HUES64 (cell line): Measurements from ENCODE around the gene DPY19L1.
"Not testable (repeated sequence)": the region's sequence is repeated elsewhere in the genome, so short reads cannot be mapped to it uniquely, and the experiment has no call there.

Experiments used
- H3K27ac ChIP-seq: 2 replicates; pipeline ENCODE4 v1.7.0; 2013; ENCODE audit warnings: low read depth, low read length, inconsistent platforms
- H3K27me3 ChIP-seq: 2 replicates; pipeline ENCODE4 v1.6.1; 2013; ENCODE audit warnings: mild to moderate bottlenecking, low read length; ENCODE audit not compliant: insufficient read depth
- H3K36me3 ChIP-seq: 2 replicates; pipeline ENCODE4 v1.6.1; 2013; ENCODE audit warnings: mild to moderate bottlenecking, low read length; ENCODE audit not compliant: insufficient read depth
- H3K4me1 ChIP-seq: 2 replicates; pipeline ENCODE4 v1.6.1; 2013; ENCODE audit warnings: mild to moderate bottlenecking, low read length, moderate library complexity; ENCODE audit not compliant: insufficient read depth
- H3K4me3 ChIP-seq: 2 replicates; pipeline ENCODE4 v1.5.1; 2013; ENCODE audit warnings: mild to moderate bottlenecking, low read length, moderate library complexity
- H3K9ac ChIP-seq: 2 replicates; pipeline ENCODE4 v1.6.1; 2013; ENCODE audit warnings: mild to moderate bottlenecking, low read depth, low read length
- H3K9me3 ChIP-seq: 2 replicates; pipeline ENCODE4 v1.6.1; 2013; ENCODE audit warnings: low read depth, low read length; ENCODE audit not compliant: insufficient read depth
- WGBS: fragments of 150-250, 120-280 bp; methylation state at CpG from one replicate; pipeline ENCODE4 v1.1.7; 2013; ENCODE audit warnings: missing lambda C conversion rate; 5-methylcytosine and 5-hydroxymethylcytosine counted together

DPY19L1 gene

DNA sequence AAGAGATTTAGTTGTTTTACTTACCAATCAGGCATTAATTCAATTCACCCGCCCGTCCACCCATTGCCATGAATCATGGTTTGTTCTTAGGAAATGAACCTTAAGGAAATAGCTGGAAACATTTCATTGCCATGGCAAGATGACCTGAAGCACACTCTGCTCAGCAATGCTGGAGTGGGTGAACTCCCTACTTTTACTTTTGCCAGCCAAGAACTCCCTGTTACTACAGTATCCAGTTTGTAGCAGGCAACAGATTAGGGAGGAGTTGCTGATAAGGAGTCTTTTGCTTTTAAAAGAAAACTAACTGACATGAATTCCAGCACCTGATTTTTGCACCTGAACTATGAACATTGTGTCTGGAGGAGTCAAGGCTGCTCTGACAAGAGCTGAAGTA, 10.6 kb upstream of the DPY19L1 start:
- not testable (repeated sequence) for H3K27ac ChIP-seq, H3K27me3 ChIP-seq, H3K4me1 ChIP-seq, H3K36me3 ChIP-seq, H3K9me3 ChIP-seq, H3K4me3 ChIP-seq, H3K9ac ChIP-seq
- 96% methylated on average over 2 of the region's 2 CpGs for WGBS

DNA sequence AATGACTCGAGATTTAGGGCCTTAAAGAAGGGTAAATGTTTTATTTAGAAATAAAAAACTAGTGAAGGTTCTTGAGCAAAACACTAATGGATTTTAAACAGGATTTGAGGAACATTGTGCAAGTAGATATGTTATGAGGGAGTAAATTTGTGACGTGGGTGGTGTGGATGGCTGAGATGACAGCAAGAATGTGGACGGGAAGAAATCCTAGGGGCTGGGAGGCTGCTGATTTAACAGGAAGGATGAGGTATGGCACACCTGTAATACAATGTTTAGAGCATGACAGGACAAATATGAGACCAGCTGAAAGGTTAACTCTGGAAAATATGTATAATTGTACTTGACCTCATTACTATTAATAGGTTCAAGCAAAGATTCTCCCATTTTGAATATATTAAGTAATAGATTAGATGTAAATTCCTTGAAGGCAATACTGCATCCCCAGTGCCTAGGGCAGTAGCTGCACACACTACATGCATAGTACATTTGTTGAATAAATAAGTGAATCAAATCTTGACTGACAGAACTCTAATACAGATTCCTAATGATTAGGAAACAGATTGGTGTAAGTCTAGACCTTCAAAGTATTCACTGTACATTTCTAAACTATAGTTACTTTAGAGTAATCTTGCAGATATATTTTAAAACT, 10.1 kb upstream of the DPY19L1 start:
- H3K36me3 ChIP-seq, H3K9ac ChIP-seq, H3K27me3 ChIP-seq, H3K4me3 ChIP-seq, H3K27ac ChIP-seq, H3K9me3 ChIP-seq, H3K4me1 ChIP-seq: not testable (repeated sequence)
- WGBS = 95% methylated on average over 2 of the region's 3 CpGs

DNA sequence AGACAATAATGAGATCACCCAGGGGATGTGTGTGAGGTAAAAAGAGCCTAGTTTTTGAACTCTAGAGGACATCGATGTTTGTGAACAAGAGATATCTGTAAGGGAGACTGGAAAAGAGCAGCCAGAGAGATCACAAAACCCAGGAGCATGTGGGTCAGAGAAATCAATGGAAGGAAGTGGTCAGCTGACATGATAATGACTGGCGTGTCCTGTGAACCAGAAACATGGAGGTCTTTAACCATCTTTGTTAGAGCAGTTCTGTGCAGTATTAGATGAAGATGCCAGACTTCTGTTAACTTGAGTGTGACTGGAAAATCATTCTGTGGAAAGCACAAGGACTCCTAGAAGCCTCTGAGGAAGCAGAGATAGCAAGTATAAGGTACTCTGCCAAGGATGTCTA, 6.0 kb upstream of the DPY19L1 start:
- H3K9me3 ChIP-seq, H3K27ac ChIP-seq, H3K4me3 ChIP-seq, H3K4me1 ChIP-seq, H3K9ac ChIP-seq, H3K36me3 ChIP-seq, H3K27me3 ChIP-seq: not testable (repeated sequence)
- WGBS = 88% methylated on average over 2 of the region's 2 CpGs

DNA sequence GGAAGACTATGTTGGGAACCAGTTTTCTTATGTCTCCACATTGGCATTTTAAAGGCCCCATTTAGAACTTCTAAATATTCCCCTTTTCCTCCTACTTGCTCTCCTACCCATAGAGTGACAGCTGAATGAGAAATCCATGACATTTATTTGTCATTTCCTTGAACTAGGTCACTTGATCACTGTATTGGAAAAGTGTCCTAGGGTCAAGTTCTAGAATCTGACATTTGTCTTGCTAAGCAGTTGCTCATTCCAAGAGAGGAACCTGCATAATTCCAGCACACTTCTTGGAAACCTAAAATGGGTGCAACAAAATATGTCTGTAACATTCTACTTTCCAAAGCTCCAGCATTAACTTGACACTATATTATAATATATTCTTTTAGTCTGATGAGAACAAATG, 3.6 kb upstream of the DPY19L1 start:
- peaks cover 13% of the 10 kb centered on the region for H3K4me1 ChIP-seq
- no peak overlapping the region for H3K9ac ChIP-seq
- no peaks in the 10 kb centered on the region for H3K9me3 ChIP-seq
- H3K27ac ChIP-seq = no peak overlapping the region
- no peaks in the 10 kb centered on the region for H3K36me3 ChIP-seq
- H3K27me3 ChIP-seq = no peaks in the 10 kb centered on the region
- no peak overlapping the region for H3K4me3 ChIP-seq

DNA sequence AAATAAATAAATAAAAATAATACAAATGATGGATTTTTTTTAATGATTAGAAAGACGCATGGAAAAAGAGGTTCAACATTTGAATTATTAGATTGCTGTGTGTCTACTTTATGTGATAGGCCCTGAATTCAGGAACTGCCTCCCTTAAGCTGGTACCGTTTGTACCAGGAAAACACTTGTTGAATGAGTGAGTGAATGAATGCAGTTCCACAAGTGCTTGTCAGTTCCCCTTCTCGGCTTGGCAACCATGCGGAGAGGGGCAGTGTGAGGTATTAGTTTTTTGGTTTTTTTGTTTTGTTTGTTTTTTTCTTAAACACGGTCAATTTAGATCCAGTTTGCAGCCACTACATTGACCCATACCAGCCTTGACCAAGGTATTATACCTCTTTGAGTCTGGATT, 2.1 kb upstream of the DPY19L1 start:
- H3K27me3 ChIP-seq = no peaks in the 10 kb centered on the region
- peaks cover 24% of the 10 kb centered on the region for H3K4me1 ChIP-seq
- no peaks in the 10 kb centered on the region for H3K9me3 ChIP-seq
- no peaks in the 10 kb centered on the region for H3K36me3 ChIP-seq
- 93% methylated on average over 4 of the region's 5 CpGs for WGBS
- no peak overlapping the region for H3K9ac ChIP-seq
- no peak overlapping the region for H3K4me3 ChIP-seq
- no peak overlapping the region for H3K27ac ChIP-seq

DNA sequence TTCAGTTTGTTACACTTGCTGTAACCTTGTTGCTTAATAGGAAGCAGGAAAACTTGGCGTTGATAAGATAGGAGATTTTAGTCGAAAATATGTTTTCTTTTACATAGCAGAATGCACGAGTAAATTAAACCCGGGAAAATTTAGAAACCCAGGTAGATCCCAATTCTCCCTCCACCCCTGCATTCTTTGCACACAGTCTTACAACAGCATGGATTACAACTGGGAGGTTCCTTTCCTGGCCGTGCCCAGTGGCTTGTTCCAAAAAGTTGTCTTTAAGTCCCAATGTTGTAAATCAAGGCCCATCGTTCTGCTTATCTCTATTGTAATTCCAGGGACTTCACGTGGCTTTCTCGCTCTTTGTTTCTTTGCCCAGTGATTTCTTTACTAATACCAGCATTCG, 1.1 kb upstream of the DPY19L1 start:
- H3K9ac ChIP-seq = peak overlapping the region; percentile 93; the same call in 1 of the 2 replicates
- H3K27me3 ChIP-seq = no peaks in the 10 kb centered on the region
- peak overlapping the region; percentile 93 for H3K4me3 ChIP-seq
- H3K9me3 ChIP-seq = no peaks in the 10 kb centered on the region
- peaks cover 24% of the 10 kb centered on the region for H3K4me1 ChIP-seq
- WGBS = 42% methylated on average over 8 of the region's 9 CpGs
- no peaks in the 10 kb centered on the region for H3K36me3 ChIP-seq
- H3K27ac ChIP-seq = no peak overlapping the region

DNA sequence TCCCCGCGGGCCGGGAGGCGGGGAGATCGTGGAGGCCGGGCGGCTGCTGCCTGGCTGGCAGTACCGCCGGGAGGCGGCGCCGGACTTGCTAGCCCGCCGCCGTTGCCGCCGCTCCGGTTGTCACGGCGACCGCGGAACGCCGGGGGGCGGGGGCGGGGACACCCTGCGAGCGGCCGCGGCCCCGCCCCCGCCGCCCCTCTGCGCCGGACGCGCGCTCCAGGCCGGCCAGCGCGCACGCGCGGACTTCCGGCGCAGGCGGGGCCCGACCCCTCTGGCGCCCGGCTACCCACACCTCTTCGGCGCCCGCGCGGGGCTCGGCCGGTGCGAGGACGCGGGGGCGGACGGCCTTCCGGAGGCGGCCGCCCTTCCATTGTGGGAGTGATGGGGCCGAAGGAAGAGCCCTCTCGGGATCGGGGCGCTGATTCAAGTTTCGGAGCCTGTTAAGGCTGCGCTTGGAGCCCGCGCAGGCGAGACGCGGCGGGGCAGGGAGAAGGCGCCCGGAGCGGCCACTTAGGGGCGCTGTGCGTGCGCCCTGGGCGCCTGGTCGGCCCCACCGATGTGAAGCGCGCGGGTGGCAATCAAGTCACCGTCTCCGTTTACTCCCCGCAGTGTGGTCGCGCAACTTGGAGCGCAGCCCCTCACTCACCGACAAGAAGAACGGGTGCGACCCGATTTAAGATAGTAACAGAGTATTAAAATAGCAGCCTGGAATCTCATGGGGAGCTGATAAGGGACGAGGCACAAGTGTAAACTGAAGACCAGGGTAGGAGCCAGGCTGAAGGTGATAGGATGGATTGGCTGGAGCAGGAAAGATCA, 449 bp upstream of the DPY19L1 start:
- Histone ChIP-seq H3K27ac (peak overlapping the region; percentile 90), H3K27me3 (no peaks in the 10 kb centered on the region), H3K36me3 (no peaks in the 10 kb centered on the region), H3K4me1 (peaks cover 24% of the 10 kb centered on the region), H3K4me3 (peak overlapping the region; percentile 93), H3K9ac (peak overlapping the region; percentile 93), H3K9me3 (no peaks in the 10 kb centered on the region)
- WGBS = under 1% methylated on average over 100 of the region's 100 CpGs

DNA sequence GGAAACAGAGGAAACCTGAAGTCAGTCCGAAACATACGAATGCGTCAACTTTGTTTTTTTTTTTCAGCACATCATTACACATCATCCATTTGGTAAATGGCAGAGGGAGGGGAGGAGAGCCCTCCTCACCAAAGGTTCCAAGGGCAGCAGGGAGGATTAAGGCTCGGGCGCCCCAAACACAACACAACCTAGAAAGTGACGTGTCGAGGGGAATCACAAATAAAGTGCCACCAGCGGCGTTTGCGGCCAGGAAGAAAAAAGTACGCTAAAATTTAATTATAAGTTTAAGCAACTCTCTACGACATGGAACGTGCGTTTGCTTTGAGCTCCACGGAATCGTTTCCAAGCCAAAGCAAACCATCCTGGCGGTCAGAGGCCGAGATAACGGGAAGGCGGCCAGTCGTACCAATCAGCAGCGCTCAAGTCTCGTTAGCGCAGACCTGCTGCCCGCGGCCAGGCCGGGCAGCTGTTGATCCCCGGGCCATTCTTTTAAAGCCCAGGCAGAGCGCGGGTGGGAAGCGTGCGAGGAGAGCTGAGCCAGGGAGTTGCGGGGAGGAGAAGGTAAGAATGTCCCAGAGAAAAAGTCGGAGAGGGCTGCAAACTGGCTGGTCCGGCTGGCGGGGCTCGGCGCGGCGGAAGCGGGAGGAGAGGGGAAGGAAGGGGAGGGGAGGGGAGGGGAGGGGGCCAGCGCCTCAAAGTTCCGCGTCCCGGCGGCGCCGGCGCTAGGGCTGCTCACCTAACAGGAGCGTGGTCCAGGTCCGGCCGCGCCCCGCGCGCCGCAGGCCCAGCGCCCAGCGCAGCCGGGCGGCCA, 719 bp downstream of the DPY19L1 start:
- Histone ChIP-seq H3K27ac (peak overlapping the region; percentile 2; the same call in 1 of the 2 replicates), H3K4me1 (peaks cover 24% of the 10 kb centered on the region), H3K9ac (peak overlapping the region; percentile 51), H3K27me3 (no peaks in the 10 kb centered on the region), H3K9me3 (no peaks in the 10 kb centered on the region), H3K4me3 (peak overlapping the region; percentile 93), H3K36me3 (no peaks in the 10 kb centered on the region)
- WGBS = 1% methylated on average over 60 of the region's 61 CpGs

DNA sequence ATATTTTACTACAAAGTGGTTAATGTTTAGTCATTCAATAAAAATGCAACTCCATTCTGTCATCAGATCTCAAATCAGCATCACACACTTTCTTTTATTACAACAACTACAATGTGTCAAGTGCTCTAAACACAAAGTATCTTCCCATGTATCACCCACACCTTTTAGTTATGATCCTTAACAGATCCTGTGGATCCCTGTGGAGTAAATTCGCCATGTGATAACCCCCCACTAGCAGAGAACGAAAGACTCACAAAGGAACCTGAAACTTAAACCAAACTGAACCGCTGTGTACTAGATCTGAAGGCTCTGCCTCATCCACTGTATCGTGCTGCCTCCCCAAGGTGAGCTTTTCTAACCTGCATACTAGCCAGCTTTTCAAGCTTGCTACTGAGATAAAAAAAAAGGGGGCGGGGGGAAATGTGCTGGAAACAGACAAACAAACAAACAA, 1.7 kb downstream of the DPY19L1 start:
- Histone ChIP-seq H3K27me3 (no peaks in the 10 kb centered on the region), H3K9ac (no peak overlapping the region), H3K4me3 (peak overlapping the region; percentile 93), H3K27ac (no peak overlapping the region), H3K4me1 (peaks cover 24% of the 10 kb centered on the region), H3K36me3 (no peaks in the 10 kb centered on the region), H3K9me3 (no peaks in the 10 kb centered on the region)
- WGBS = 9% methylated on average over 4 of the region's 5 CpGs

DNA sequence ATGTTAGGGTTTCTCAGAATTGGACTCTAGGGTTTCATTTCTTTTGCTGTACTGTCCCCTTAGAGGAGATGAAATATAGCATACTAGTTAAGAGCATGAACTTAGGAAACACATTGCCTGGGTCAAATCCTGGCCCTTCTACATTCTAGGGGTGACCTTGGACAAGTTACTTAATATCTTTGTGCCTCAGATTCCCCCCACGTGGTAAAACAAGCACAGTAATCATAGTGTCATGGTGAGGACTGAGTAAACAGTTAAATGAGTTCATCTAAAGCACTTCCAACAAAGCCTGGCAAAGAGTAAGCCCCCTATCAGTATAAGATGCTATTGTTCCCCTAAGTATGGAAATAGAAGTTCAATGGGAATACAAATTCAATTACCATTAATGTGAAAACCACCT, 5.1 kb downstream of the DPY19L1 start:
- H3K4me3 ChIP-seq = no peak overlapping the region
- no peak overlapping the region for H3K9ac ChIP-seq
- H3K36me3 ChIP-seq = no peaks in the 10 kb centered on the region
- WGBS = 83% methylated on average over 1 of the region's 1 CpG
- H3K27ac ChIP-seq = no peak overlapping the region
- H3K4me1 ChIP-seq = peaks cover 27% of the 10 kb centered on the region
- no peaks in the 10 kb centered on the region for H3K27me3 ChIP-seq
- no peaks in the 10 kb centered on the region for H3K9me3 ChIP-seq

DNA sequence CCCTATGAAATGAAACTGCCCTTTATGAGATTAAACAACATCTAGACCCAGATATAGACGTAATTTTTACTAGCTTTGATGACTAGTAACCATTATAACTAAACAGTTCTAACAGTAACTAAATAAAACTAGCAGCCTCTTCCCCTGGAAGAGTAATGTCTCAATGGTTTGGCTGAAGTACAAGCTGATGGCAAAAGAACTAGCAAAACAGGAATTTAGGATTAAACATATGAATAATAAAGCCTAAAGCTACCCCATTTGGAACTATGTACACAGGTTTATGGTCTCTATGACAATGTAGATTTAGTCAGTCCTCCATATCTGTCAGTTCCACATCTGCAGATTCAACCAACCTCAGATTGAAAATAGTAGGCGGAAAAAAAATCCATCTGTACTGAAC, 6.4 kb downstream of the DPY19L1 start:
- Histone ChIP-seq H3K9ac (no peak overlapping the region), H3K4me1 (peaks cover 34% of the 10 kb centered on the region), H3K27me3 (no peaks in the 10 kb centered on the region), H3K27ac (no peak overlapping the region), H3K4me3 (no peak overlapping the region), H3K9me3 (no peaks in the 10 kb centered on the region), H3K36me3 (no peaks in the 10 kb centered on the region)
- 95% methylated on average over 2 of the region's 2 CpGs for WGBS
